GF-D8 (cell line): ENCODE measurements around the gene SCN1B.

ENCODE experiments used
- DNase-seq: peaks from one replicate; lab custom pipeline; 2025; lab: John Stamatoyannopoulos, UW

SCN1B gene

GRCh38 chr19:35053667-35054293, 23.5 kb downstream of the SCN1B start:
- no peak for DNase-seq

DNA sequence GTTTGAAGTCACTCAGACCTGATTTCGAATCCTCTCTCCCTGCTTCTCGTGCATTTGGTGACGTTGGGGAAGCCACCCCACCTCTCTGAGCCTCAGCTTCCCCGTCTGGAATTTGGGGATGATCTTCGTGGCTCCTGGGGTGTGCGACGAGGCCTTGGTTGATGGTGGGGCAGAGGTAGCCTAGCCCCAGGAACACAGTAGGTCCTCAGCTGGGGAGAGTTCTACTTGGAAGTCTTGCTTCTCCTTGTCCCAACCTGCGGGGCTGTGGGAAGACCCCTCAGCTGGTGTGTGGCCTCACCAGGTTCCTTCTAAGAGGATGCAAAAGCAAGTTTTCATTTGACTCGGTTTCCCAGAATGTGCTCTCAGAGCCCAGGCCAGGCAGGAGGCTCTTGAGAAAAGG, 24.4 kb downstream of the SCN1B start:
- DNase-seq, result no peak

GRCh38 chr19:35055715-35056179, 25.5 kb downstream of the SCN1B start:
- DNase-seq, result no peak

GRCh38 chr19:35056513-35057063, 26.3 kb downstream of the SCN1B start:
- DNase-seq, result no peak

DNA sequence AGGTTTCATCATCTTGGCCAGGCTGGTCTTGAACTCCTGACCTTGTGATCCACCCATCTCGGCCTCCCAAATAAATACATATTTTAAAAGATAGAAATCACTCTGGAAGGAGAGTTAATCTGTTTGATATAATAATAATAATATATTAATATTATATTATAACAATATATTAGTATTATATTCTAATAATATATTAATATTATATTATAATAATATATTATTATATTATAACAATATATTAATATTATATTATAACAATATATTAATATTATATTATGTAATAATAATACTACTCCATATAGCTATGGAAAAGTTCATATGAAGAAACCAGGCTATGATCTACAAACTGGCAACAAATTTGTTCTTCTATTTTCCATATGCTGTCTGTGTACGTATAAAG, 28.1 kb downstream of the SCN1B start:
- DNase-seq, result no peak

DNA sequence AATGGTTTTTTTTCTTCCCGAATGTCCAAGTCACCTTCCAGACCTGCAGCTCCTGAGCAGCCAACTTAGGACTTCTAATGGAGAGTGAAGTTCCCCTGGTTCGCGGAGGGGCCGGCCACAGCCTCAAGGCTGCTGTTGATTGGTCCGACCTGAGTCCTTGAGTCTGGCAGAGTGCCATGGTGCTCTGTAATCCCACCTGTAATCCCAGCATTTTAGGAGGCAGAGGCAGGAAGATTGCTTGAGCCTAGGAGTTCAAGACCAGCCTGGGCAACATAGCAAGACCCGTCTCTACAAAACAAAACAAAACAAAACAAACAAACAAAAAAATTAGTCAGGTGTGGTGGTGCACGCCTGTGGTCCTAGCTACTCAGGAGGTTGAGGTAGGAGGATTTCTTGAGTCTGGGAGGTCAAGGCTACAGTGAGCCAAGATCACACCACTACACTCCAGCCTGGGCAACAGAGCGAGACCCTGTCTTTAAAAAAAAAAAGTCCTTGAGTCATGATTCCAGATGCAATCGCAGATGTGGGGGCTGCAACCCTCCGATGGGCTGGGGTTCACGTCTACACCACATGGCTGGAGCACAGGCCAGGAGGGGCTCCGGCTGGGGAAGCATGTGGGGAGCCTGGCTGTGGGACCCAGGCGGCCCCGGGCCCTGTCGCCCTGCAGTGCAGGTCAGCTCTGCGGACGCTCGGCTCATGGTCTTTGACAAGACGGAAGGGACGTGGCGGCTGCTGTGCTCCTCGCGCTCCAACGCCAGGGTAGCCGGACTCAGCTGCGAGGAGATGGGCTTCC, 28.9 kb downstream of the SCN1B start:
- DNase-seq, result no peak

GRCh38 chr19:35059799-35060091, 29.5 kb downstream of the SCN1B start:
- DNase-seq, result no peak

DNA sequence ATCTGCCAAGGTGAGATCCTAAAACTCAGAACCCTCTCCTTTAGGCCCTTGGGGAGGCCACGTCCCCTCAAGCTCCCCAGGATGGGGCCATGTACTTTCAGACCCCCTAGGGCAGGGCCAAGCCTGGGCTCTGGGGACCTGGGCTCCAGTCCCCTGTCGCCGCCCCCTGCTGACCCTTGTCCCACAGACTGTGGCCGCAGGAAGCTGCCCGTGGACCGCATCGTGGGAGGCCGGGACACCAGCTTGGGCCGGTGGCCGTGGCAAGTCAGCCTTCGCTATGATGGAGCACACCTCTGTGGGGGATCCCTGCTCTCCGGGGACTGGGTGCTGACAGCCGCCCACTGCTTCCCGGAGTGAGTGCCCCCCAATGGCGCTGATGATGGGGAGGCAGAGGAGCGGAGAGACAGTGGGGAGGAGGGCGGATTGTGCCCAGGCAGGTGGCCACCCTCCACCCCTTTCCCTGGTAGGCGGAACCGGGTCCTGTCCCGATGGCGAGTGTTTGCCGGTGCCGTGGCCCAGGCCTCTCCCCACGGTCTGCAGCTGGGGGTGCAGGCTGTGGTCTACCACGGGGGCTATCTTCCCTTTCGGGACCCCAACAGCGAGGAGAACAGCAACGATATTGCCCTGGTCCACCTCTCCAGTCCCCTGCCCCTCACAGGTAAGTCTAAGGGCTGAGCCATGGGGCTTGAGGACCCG, 30.0 kb downstream of the SCN1B start:
- no peak for DNase-seq

DNA sequence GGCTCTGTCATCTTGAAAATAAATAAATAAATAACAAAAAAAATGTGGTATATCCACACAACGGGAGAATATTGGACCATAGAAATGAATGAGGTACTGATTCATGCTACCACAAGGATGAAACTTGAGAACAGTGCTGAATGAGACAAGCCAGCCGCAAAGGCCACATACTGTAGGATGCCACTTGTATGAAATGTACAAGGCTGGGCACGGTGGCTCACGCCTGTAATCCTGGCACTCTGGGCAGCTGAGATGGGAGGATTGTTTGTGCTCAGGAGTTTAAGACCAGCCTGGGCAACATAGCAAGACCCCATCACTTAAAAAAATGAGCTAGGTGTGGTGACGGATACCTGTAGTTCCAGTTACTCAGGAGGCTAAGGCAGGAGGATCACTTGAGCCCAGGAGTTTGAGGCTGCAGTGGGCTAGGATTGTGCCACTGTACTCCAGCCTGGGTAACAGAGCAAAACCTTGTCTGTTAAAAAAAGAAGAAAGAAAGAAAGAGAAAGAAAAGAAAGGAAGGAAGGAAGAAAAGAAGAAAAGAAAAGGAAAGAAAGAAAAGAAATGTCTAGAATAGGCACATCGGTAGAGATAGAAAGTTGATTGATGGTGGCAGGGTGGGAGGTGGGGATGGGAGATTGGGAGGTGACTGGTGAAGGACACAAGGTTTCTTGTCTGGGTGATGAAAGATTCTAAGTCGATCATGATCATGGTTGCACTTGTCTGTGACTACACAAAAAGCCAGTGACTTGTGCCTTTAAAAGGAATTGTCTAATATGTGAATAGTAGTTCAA, 31.5 kb downstream of the SCN1B start:
- no peak for DNase-seq

- no peak for DNase-seq
These were observed 32.7 kb downstream of the SCN1B start for GRCh38 chr19:35062942-35063341.

GRCh38 chr19:35063940-35064818, 33.9 kb downstream of the SCN1B start:
- no peak for DNase-seq

DNA sequence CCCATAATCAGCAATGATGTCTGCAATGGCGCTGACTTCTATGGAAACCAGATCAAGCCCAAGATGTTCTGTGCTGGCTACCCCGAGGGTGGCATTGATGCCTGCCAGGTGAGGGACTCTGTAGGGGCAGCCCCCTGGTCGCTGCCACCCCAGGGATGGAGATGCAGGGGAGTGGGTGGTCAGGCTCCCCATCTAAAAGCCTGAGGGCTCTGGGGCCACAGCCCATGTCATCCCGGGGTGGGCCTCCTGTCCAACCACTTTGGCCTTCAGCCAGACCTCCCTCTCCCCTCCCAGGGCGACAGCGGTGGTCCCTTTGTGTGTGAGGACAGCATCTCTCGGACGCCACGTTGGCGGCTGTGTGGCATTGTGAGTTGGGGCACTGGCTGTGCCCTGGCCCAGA, 35.3 kb downstream of the SCN1B start:
- no peak for DNase-seq

DNA sequence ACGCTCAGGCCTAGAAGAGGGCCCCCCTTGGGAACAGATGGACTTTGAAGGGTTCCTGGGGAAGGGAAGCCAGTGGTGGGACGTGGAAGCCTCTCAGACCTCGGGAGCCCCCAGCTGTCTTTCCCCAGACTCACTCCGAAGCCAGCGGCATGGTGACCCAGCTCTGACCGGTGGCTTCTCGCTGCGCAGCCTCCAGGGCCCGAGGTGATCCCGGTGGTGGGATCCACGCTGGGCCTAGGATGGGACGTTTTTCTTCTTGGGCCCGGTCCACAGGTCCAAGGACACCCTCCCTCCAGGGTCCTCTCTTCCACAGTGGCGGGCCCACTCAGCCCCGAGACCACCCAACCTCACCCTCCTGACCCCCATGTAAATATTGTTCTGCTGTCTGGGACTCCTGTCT, 35.9 kb downstream of the SCN1B start:
- no peak for DNase-seq

GRCh38 chr19:35066691-35067563, 36.7 kb downstream of the SCN1B start:
- DNase-seq, result peak; percentile 15

DNA sequence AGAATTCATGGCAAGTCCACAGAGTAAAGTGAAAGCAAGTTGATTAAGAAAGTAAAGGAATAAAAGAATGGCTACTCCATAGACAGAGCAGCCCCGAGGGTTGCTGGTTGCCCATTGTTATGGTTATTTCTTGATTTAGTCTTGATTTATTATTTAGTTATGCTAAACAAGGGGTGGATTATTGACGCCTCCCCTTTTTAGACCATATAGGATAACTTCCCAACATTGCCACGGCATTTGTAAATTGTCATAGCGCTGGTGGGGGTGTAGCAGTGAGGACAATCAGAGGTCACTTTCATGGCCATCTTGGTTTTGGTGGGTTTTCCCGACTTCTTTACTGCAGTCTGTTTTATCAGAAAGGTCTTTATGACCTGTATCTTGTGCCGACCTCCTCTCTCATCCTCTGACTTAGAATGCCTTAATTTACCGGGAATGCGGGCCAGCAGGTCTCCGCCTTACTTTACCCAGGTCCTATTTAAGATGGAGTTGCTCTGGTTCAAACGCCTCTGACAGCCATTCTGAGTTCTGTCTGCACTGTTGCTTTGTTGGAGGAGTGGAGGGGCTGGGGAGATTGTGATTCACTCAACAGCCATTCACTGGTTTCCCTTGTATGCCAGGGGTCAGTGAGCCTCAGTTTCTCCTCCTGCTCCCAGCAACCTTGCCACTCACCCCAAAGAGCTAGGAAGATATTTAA, 38.8 kb downstream of the SCN1B start:
- no peak for DNase-seq

DNA sequence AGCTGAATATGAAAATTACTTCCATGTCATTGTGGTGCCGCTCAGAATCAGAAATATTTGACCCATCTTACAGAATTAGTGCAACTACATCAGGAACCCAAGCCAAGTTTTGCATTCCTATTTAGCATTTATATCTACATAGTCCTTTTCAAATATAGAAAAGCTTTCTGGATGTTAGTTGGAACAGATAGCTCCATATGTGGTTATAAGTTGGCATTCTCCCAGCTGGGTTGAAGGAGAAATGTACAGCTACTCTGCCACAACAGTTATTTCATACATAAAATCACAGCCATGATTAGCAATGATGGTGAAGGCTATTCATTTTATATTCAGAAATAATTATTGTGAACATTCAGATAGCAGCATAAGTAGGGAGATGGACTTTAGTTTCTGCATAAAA, 39.4 kb downstream of the SCN1B start:
- DNase-seq, result no peak

DNA sequence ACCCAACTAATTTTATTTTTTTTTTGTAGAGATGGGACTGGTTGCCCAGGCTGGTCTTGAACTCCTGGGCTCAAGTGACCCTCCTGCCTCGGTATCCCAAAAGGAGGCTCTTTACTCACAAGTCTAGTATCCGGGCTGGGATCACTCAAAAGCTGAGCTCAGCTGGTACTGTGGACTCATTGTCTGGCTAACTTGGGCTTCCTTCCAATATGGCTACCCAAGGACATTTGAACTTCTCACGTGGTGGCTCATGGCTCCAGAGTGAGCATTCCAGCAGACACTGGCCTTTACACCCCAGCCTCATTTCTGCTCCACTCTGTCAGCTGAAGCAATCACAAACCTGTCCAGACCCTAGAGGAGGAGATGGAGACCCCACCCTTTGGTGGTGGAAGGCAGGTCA, 40.2 kb downstream of the SCN1B start:
- no peak for DNase-seq

DNA sequence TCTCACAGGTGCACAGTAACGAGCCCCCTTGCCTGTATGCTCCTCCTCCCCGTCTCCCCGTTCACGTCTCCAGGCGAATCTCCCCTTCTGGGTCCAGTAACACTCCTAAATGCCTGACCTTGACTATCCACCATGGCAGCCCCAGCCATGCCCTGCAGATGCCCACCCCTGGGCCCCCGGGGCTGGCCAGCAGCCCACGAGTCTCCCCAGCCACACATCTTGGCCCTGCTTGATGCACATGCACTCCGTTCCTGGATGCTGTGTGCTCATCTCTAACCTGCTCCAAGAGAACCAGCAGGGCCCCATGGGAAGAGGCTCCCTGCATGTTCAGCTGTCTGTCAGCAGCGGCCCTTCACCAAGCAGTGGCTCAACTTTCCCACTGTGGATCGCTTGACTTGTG, 43.2 kb downstream of the SCN1B start:
- no peak for DNase-seq

GRCh38 chr19:35073941-35074340, 43.7 kb downstream of the SCN1B start:
- no peak for DNase-seq
